Kidney epithelial cell (primary cell): ENCODE measurements around the gene PIK3AP1. TPM values are rescaled to one million over a fixed set of nuclear protein-coding genes. Genes with fewer than 3 reads are reported as not detected.

Source experiments
- DNase-seq: peaks from one replicate; pipeline ENCODE4 v3.0.0-alpha.2; 2010; ENCODE audit warnings: low read depth
- H3K27me3 ChIP-seq: 2 replicates; pipeline ENCODE4 v1.6.0; 2011; ENCODE audit warnings: low read length; ENCODE audit not compliant: control insufficient read depth, insufficient read depth
- H3K36me3 ChIP-seq: 2 replicates; pipeline ENCODE4 v1.5.1; 2011; ENCODE audit warnings: low read length; ENCODE audit not compliant: control insufficient read depth, insufficient read depth
- H3K4me3 ChIP-seq: 2 replicates; pipeline ENCODE4 v1.5.1; 2011; ENCODE audit warnings: low read depth, mild to moderate bottlenecking, control low read depth, low read length
- CTCF ChIP-seq: IDR thresholded peaks from 2 replicates; pipeline ENCODE4 v1.5.1; 2011; ENCODE audit warnings: mild to moderate bottlenecking, moderate library complexity, low read length, control low read depth, inconsistent platforms; ENCODE audit not compliant: insufficient read depth, poor library complexity, severe bottlenecking
- total RNA-seq: library from RNA; depleted of rRNA; stranded (reverse); fragments of >200 nt; gene quantifications from 2 replicates; pipeline ENCODE4 v1.2.3, GENCODE V29; 2015

PIK3AP1 gene
- total RNA-seq, 1 donor from 2014 or later, result 8.9 TPM

DNA sequence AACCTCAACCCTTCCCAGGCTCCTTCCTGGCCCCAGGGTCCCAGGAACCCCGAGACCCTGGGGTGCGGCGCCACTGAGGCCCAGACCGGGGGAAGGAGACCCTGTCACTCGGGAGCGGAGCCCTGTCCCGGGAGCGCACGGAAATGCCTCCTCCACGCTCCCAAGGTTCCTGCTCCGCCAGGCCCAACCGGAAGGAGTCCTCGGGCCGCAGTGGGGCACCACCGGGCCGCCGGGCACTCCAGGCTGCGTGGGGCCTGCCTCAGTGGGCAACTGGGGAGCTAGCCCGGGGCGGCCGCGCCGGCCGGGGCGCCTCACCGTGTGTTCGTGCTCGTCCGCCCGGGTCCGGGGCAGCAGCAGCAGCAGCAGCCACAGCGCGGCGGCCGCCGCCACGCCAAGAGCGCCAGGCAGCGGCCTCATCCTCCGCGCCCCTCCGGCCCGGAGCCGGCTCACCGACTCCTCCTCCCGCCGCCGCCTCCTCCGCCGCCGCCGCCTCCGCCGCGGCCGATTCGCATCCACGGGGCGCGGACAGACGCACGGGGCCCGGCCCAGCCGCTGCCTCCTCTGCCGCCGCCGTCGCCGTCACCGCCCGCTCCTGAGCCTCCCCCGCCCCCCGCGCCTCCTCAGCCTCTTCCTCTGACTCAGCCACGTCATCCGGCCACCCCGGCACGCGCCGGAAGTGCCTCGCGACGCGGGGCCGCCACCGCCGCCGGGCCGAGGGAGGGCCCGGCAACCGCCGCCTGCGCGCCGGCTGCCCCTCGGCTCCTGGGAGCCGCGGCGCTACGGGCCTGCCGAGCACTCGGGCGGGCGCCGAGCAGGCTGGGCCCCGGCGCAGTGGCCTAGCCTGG, 133.7 kb downstream of the PIK3AP1 start, which contains the start of gene TM9SF3:
Gene TM9SF3 (minus strand): TSS at position 594 of the 845 bp plus-strand sequence. CDS start 177 bp downstream, at position 417.
- Histone ChIP-seq H3K4me3 (peak within 1 kb of the TSS; percentile 61), H3K36me3 (no peaks in the 10 kb centered on the region), H3K27me3 (no peaks in the 10 kb centered on the region)
- no peak for DNase-seq
- TF ChIP-seq CTCF, result no peak

DNA sequence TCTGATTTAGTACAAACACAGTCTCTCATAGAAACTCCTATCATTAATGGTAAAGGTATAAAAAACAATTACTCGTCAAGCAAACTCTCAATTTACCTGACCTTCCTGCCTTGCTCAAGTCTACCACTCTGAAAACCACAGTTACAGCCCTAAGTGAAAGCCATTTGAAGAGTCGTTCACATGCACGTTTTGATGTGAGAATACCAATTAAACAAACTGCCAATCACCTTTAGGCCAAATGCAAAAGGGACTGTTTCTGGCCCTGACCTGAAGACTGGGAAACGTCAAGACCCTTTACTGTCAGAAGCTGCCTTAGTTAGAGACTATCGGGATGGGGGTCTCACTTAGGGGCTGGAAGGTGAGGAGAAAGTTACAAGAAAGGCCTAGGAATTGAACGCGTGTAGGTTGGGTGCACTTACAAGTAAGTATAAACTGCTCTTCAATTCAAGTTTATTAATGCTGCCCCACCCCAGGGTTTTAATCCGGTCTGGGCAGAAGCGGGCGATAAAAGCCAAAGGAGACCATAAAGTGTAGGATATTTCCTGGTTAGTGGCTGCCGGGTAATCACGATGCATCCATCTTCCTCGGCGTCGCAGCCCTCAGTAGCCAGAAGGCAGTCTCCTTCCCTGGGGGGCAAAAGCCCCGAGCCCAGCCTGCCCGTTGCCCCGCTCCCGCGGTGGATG, 134.4 kb downstream of the PIK3AP1 start:
- H3K4me3 ChIP-seq, result peak overlapping the region; percentile 61
- no peaks in the 10 kb centered on the region for H3K27me3 ChIP-seq
- DNase-seq, result no peak
- H3K36me3 ChIP-seq, result no peaks in the 10 kb centered on the region
- TF ChIP-seq CTCF, result no peak

- no peak for DNase-seq
- H3K36me3 ChIP-seq, result no peaks in the 10 kb centered on the region
- TF ChIP-seq CTCF, result no peak
- H3K27me3 ChIP-seq, result no peaks in the 10 kb centered on the region
- no peak overlapping the region for H3K4me3 ChIP-seq
Observed at GRCh38 chr10:96584474-96584873, 135.8 kb downstream of the PIK3AP1 start.

GRCh38 chr10:96584035-96584434, 136.3 kb downstream of the PIK3AP1 start:
- DNase-seq, result no peak
- Histone ChIP-seq H3K27me3 (no peaks in the 10 kb centered on the region), H3K4me3 (no peak overlapping the region), H3K36me3 (no peaks in the 10 kb centered on the region)
- no peak for TF ChIP-seq CTCF

- no peak for DNase-seq
- Histone ChIP-seq H3K4me3 (no peak overlapping the region), H3K27me3 (no peaks in the 10 kb centered on the region), H3K36me3 (no peaks in the 10 kb centered on the region)
- TF ChIP-seq CTCF, result no peak
Observed at GRCh38 chr10:96579133-96579532, 141.2 kb downstream of the PIK3AP1 start.
